ENCODE results near the gene NRG2. TPM values are rescaled to one million over a fixed set of nuclear protein-coding genes. Genes with fewer than 3 reads are reported as not detected.

Gene NRG2
- total RNA-seq, 6 donors from 2014 or later = 0.46 to 4.2 (median 1.5) TPM

- Histone ChIP-seq H3K27ac (no peak overlapping the region), H3K27me3 (peaks cover 0 to 4% (median 0%) of the 10 kb centered on the region in 4 donors), H3K4me3 (no peak overlapping the region), H3K9me3 (no peaks in the 10 kb centered on the region), H3K4me1 (peaks cover 6 to 12% (median 10%) of the 10 kb centered on the region in 4 donors), H3K36me3 (no peaks in the 10 kb centered on the region)
- TF ChIP-seq POLR2A (IDR thresholded peaks at IDR 0.05) (no peak), EP300 (IDR thresholded peaks at IDR 0.05) (no peak), CTCF (IDR thresholded peaks at IDR 0.05) (no peak), POLR2AphosphoS5 (IDR thresholded peaks at IDR 0.05) (no peak)
- WGBS, 2 donors = 87% methylated on average over 4 of the region's 4 CpGs; no CpG with 5 or more reads in 1 of the 2 donors
- no peak for ATAC-seq (ENCODE audit: low FRiP score in 2 of 2)
- no peak for DNase-seq
Measured at GRCh38 chr5:139861889-139862207, 181.3 kb downstream of the NRG2 start.

DNA sequence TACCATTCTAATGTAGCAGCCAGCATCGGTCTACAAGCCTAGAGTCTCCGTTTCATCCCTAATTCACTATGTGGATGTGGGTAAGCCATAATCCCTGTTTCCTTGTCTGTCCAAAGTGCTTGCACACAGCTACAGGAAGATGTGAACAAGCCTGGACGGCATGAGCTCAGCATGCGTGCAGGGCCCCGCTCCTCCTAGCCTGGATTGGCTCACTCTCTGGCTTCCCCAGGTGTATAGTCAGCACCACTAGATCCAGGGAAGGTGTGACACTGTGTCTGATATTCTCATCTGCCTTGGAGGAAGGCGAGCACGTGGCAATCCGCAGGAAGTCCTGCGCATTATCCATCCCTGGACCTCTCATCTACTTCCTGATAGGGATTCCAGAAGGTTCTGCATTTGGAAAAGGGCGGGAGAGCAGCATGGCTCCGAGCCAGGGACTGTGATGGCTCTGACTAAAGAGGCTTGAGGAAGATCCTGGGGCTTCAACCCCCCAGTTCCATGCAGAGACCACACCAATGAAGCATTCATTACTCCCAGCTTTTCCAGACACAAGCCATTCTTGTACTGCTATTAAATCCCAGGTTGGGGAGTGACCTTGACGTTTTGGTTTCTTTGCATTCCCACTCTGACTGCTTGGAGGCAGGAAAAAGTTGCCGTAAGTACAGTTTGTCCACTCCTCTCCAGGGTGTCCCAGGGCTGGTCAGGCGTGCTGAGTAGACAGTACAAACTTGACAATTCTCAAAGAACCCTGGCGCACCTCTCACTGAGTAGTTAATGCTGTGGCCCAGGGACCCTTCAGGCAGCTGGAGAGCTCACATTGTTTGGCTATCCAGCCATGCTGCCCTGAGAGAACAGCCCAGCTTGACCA lies 181.8 kb downstream of the NRG2 start:
- no peak overlapping the region for H3K27ac ChIP-seq
- H3K4me1 ChIP-seq = peaks cover 6 to 12% (median 10%) of the 10 kb centered on the region in 4 donors
- no peaks in the 10 kb centered on the region for H3K36me3 ChIP-seq
- WGBS, 2 donors = 88 to 92% methylated on average over 9 to 15 of the region's 15 CpGs
- H3K9me3 ChIP-seq = no peaks in the 10 kb centered on the region
- H3K27me3 ChIP-seq = peaks cover 0 to 4% (median 0%) of the 10 kb centered on the region in 4 donors
- ATAC-seq (ENCODE audit: low FRiP score in 2 of 2) = no peak
- TF ChIP-seq EP300 (IDR thresholded peaks at IDR 0.05) (no peak), CTCF (IDR thresholded peaks at IDR 0.05) (no peak), POLR2AphosphoS5 (IDR thresholded peaks at IDR 0.05) (no peak), POLR2A (IDR thresholded peaks at IDR 0.05) (no peak)
- H3K4me3 ChIP-seq = no peak overlapping the region
- DNase-seq = peak in 1 of 2 donors; percentile 27

GRCh38 chr5:139859013-139859412 lies 184.1 kb downstream of the NRG2 start:
- 90% methylated on average over 2 of the region's 2 CpGs; no CpG with 5 or more reads in 1 of the 2 donors for WGBS, 2 donors
- no peaks in the 10 kb centered on the region for H3K36me3 ChIP-seq
- no peak overlapping the region for H3K27ac ChIP-seq
- TF ChIP-seq CTCF (IDR thresholded peaks at IDR 0.05) = no peak
- TF ChIP-seq EP300 (IDR thresholded peaks at IDR 0.05) = no peak
- no peak for TF ChIP-seq POLR2A (IDR thresholded peaks at IDR 0.05)
- TF ChIP-seq POLR2AphosphoS5 (IDR thresholded peaks at IDR 0.05) = no peak
- DNase-seq (no peak), ATAC-seq (ENCODE audit: low FRiP score in 2 of 2) (no peak)
- peaks cover 0 to 4% (median 0%) of the 10 kb centered on the region in 4 donors for H3K27me3 ChIP-seq
- H3K4me3 ChIP-seq = no peak overlapping the region
- H3K4me1 ChIP-seq = peaks cover 6 to 11% (median 7%) of the 10 kb centered on the region in 4 donors
- no peaks in the 10 kb centered on the region for H3K9me3 ChIP-seq

- TF ChIP-seq CTCF (IDR thresholded peaks at IDR 0.05) (no peak), EP300 (IDR thresholded peaks at IDR 0.05) (no peak), POLR2AphosphoS5 (IDR thresholded peaks at IDR 0.05) (no peak), POLR2A (IDR thresholded peaks at IDR 0.05) (no peak)
- no peak for ATAC-seq (ENCODE audit: low FRiP score in 2 of 2)
- WGBS, 2 donors = 91 to 94% methylated on average over 4 of the region's 4 CpGs
Measured at GRCh38 chr5:139856714-139857113, 186.4 kb downstream of the NRG2 start.

More at GRCh38 chr5:139856714-139857113, 186.4 kb downstream of the NRG2 start:
- no peaks in the 10 kb centered on the region for H3K9me3 ChIP-seq
- DNase-seq = no peak
- H3K36me3 ChIP-seq = no peaks in the 10 kb centered on the region
- H3K4me1 ChIP-seq = no peaks in the 10 kb centered on the region
- peaks cover 0 to 4% (median 0%) of the 10 kb centered on the region in 4 donors for H3K27me3 ChIP-seq
- no peak overlapping the region for H3K27ac ChIP-seq
- no peak overlapping the region for H3K4me3 ChIP-seq
